Mesodermal cell (in vitro differentiated cells): ENCODE data around the gene TNFRSF6B.
A peak's percentile ranks its signal among the peaks of the same experiment; 100 is the strongest.

ENCODE experiments used
- H3K27ac ChIP-seq: 2 replicates; pipeline ENCODE4 v1.7.0; 2013; ENCODE audit warnings: mild to moderate bottlenecking, low read depth, low read length, moderate library complexity; ENCODE audit not compliant: severe bottlenecking
- H3K36me3 ChIP-seq: 2 replicates; pipeline ENCODE4 v1.7.1; 2013; ENCODE audit warnings: mild to moderate bottlenecking, low read length, moderate library complexity; ENCODE audit not compliant: control insufficient read depth, insufficient read depth
- H3K4me1 ChIP-seq: one replicate; pipeline ENCODE4 v1.7.1; 2013; ENCODE audit warnings: mild to moderate bottlenecking, low read length; ENCODE audit not compliant: insufficient read depth, control insufficient read depth, poor library complexity, severe bottlenecking
- H3K4me3 ChIP-seq: 2 replicates; pipeline ENCODE4 v1.7.0; 2013; ENCODE audit warnings: low read length, control low read depth, mild to moderate bottlenecking; ENCODE audit not compliant: insufficient read depth, poor library complexity, severe bottlenecking; ENCODE audit errors: extremely low read depth
- H3K9me3 ChIP-seq: 2 replicates; pipeline ENCODE4 v1.7.1; 2013; ENCODE audit warnings: mild to moderate bottlenecking, low read length, moderate library complexity; ENCODE audit not compliant: control insufficient read depth
- WGBS, 2 experiments: methylation state at CpG; one replicate each; pipeline ENCODE4 v1.1.5; 2013; ENCODE audit warnings: missing lambda C conversion rate in 2 of 2; ENCODE audit not compliant: insufficient coverage in 2 of 2; 5-methylcytosine and 5-hydroxymethylcytosine counted together

TNFRSF6B gene

GRCh38 chr20:63693083-63693732, 3.2 kb upstream of the TNFRSF6B start:
- H3K9me3 ChIP-seq = no peaks in the 10 kb centered on the region
- H3K27ac ChIP-seq = no peak overlapping the region
- H3K36me3 ChIP-seq = peaks cover 6% of the 10 kb centered on the region
- 97 to 100% methylated on average over 7 to 8 of the region's 10 CpGs for WGBS, 2 experiments
- H3K4me3 ChIP-seq = no peak overlapping the region
- H3K4me1 ChIP-seq = peaks cover 11% of the 10 kb centered on the region

GRCh38 chr20:63693733-63694583, 2.5 kb upstream of the TNFRSF6B start:
- WGBS, 2 experiments = 95 to 96% methylated on average over 12 to 21 of the region's 21 CpGs
- peaks cover 18% of the 10 kb centered on the region for H3K4me1 ChIP-seq

GRCh38 chr20:63694584-63695423, 1.6 kb upstream of the TNFRSF6B start:
- WGBS, 2 experiments = 95 to 96% methylated on average over 35 to 36 of the region's 37 CpGs
- Histone ChIP-seq H3K36me3 (peaks cover 7% of the 10 kb centered on the region), H3K27ac (no peak overlapping the region), H3K9me3 (no peaks in the 10 kb centered on the region), H3K4me1 (peaks cover 27% of the 10 kb centered on the region), H3K4me3 (no peak overlapping the region)

More at GRCh38 chr20:63693733-63694583, 2.5 kb upstream of the TNFRSF6B start:
- Histone ChIP-seq H3K36me3 (peaks cover 6% of the 10 kb centered on the region), H3K9me3 (no peaks in the 10 kb centered on the region), H3K4me3 (no peak overlapping the region), H3K27ac (no peak overlapping the region)

GRCh38 chr20:63695424-63696305, 787 bp upstream of the TNFRSF6B start:
- no peak overlapping the region for H3K27ac ChIP-seq
- peaks cover 10% of the 10 kb centered on the region for H3K36me3 ChIP-seq
- no peak overlapping the region for H3K4me3 ChIP-seq
- 94 to 96% methylated on average over 21 to 25 of the region's 25 CpGs for WGBS, 2 experiments
- peaks cover 28% of the 10 kb centered on the region for H3K4me1 ChIP-seq
- no peaks in the 10 kb centered on the region for H3K9me3 ChIP-seq

GRCh38 chr20:63696306-63696627, 185 bp upstream of the TNFRSF6B start:
- WGBS, 2 experiments = 67 to 70% methylated on average over 2 to 5 of the region's 6 CpGs
- Histone ChIP-seq H3K4me1 (peaks cover 28% of the 10 kb centered on the region), H3K36me3 (peaks cover 10% of the 10 kb centered on the region), H3K27ac (no peak overlapping the region), H3K4me3 (no peak overlapping the region), H3K9me3 (no peaks in the 10 kb centered on the region)

GRCh38 chr20:63697357-63697867, 960 bp downstream of the TNFRSF6B start:
- Histone ChIP-seq H3K4me3 (no peak overlapping the region), H3K27ac (no peak overlapping the region), H3K9me3 (no peaks in the 10 kb centered on the region), H3K4me1 (peaks cover 28% of the 10 kb centered on the region), H3K36me3 (peaks cover 10% of the 10 kb centered on the region)
- WGBS, 2 experiments = 90 to 97% methylated on average over 5 to 6 of the region's 7 CpGs

GRCh38 chr20:63697868-63698545, 1.6 kb downstream of the TNFRSF6B start:
- H3K4me3 ChIP-seq = no peak overlapping the region
- H3K36me3 ChIP-seq = peaks cover 10% of the 10 kb centered on the region
- WGBS, 2 experiments = 92% methylated on average over 31 to 34 of the region's 40 CpGs
- H3K27ac ChIP-seq = no peak overlapping the region
- H3K4me1 ChIP-seq = peaks cover 28% of the 10 kb centered on the region
- no peaks in the 10 kb centered on the region for H3K9me3 ChIP-seq

- Histone ChIP-seq H3K9me3 (no peaks in the 10 kb centered on the region), H3K4me3 (no peak overlapping the region), H3K4me1 (peaks cover 28% of the 10 kb centered on the region), H3K36me3 (peaks cover 16% of the 10 kb centered on the region), H3K27ac (peak overlapping the region; percentile 62)
- WGBS, 2 experiments = 62 to 63% methylated on average over 13 to 16 of the region's 19 CpGs
These were observed 2.5 kb downstream of the TNFRSF6B start for GRCh38 chr20:63698739-63699465.
